SK-N-MC (cell line): ENCODE data around the gene CER1.

ENCODE experiments used
- EZH2 ChIP-seq: fragments of 200-600 bp; sonication (generic); IDR thresholded peaks from one replicate; pipeline ENCODE4 v1.6.1; 2017; ENCODE audit warnings: antibody characterized with exemption
- POLR2AphosphoS5 ChIP-seq: IDR thresholded peaks from 2 replicates; pipeline ENCODE4 v1.6.1; 2012; ENCODE audit warnings: mild to moderate bottlenecking, low read depth, low read length, borderline replicate concordance

DNA sequence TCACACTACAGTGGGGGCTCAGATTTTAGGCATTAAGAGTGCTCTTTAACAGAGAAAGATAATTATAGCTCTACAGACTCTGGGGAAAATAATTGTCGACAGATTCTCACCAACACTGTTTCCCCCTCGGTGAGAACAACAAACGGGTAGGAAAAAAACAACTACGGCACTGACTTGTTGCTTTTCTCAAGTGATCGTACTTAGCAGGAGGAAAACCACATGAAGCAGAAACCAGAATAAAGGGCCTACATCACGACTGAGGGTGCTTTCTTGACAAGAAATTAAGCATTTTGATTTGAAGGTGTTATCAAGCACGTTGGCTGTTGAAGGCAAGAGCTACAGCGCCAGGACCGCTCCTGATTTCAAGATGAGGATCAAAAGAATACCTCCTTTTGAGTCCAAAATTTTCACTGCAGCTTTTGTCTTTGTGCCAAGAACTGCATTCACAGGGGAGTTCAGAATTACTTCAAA, 27.2 kb upstream of the CER1 start:
- TF ChIP-seq EZH2 (no peak), POLR2AphosphoS5 (no peak)
